ENCODE measurements around the gene P3H3. TPM values are rescaled to one million over a fixed set of nuclear protein-coding genes. Genes with fewer than 3 reads are reported as not detected.

The P3H3 gene
- total and polyA plus RNA-seq, 2 donors (not counting 3 experiments of a cell fraction or from before 2014, with no cell fraction given), result 75.9 to 76.5 TPM

Other genes starting within 250 kb of the P3H3 start
- gene CHD4, start 221.0 kb upstream of the P3H3 start, total RNA-seq, result 192 and 216 TPM in 2 replicates
- 119 and 127 TPM in 2 replicates for gene CHD4, start 221.0 kb upstream of the P3H3 start, polyA plus RNA-seq
- gene LPAR5, start 192.4 kb upstream of the P3H3 start, total RNA-seq, result not detected in 2 replicates
- gene LPAR5, start 192.4 kb upstream of the P3H3 start, polyA plus RNA-seq, result 0.23 and 0.41 TPM in 2 replicates
- 0.97 and 1.3 TPM in 2 replicates for gene ACRBP, start 181.0 kb upstream of the P3H3 start, total RNA-seq
- gene ACRBP, start 181.0 kb upstream of the P3H3 start, polyA plus RNA-seq, result 5.5 and 5.7 TPM in 2 replicates
- 26.3 and 34.7 TPM in 2 replicates for gene ING4, start 165.3 kb upstream of the P3H3 start, total RNA-seq
- 49.6 and 52.0 TPM in 2 replicates for gene ING4, start 165.3 kb upstream of the P3H3 start, polyA plus RNA-seq
- 52.8 and 58.5 TPM in 2 replicates for gene ZNF384, start 139.0 kb upstream of the P3H3 start, total RNA-seq
- gene ZNF384, start 139.0 kb upstream of the P3H3 start, polyA plus RNA-seq, result 58.3 and 67.5 TPM in 2 replicates
- gene PIANP, start 127.6 kb upstream of the P3H3 start, total RNA-seq, result 0.14 and 0.55 TPM in 2 replicates
- 0.08 and 0.10 TPM in 2 replicates for gene PIANP, start 127.6 kb upstream of the P3H3 start, polyA plus RNA-seq
- gene COPS7A, start 104.4 kb upstream of the P3H3 start, total RNA-seq, result 36.5 and 41.1 TPM in 2 replicates
- 104 and 112 TPM in 2 replicates for gene COPS7A, start 104.4 kb upstream of the P3H3 start, polyA plus RNA-seq
- 136 and 147 TPM in 2 replicates for gene MLF2, start 75.3 kb upstream of the P3H3 start, total RNA-seq
- 306 and 319 TPM in 2 replicates for gene MLF2, start 75.3 kb upstream of the P3H3 start, polyA plus RNA-seq
- gene PTMS, start 62.0 kb upstream of the P3H3 start, total RNA-seq, result 518 and 555 TPM in 2 replicates
- gene PTMS, start 62.0 kb upstream of the P3H3 start, polyA plus RNA-seq, result 661 and 787 TPM in 2 replicates
- 3.8 and 4.1 TPM in 2 replicates for gene LAG3, start 55.9 kb upstream of the P3H3 start, total RNA-seq
- 1.3 and 1.8 TPM in 2 replicates for gene LAG3, start 55.9 kb upstream of the P3H3 start, polyA plus RNA-seq
- not detected in 2 replicates for gene CD4, start 38.9 kb upstream of the P3H3 start, total RNA-seq
- gene CD4, start 38.9 kb upstream of the P3H3 start, polyA plus RNA-seq, result not detected in 2 replicates
- gene GPR162, start 6.6 kb upstream of the P3H3 start, total RNA-seq, result 8.1 and 13.7 TPM in 2 replicates
- 9.0 and 9.7 TPM in 2 replicates for gene GPR162, start 6.6 kb upstream of the P3H3 start, polyA plus RNA-seq
- gene GNB3, start 12.5 kb downstream of the P3H3 start, total RNA-seq, result 9.4 and 14.6 TPM in 2 replicates
- 12.0 and 12.6 TPM in 2 replicates for gene GNB3, start 12.5 kb downstream of the P3H3 start, polyA plus RNA-seq
- gene CDCA3, start 22.9 kb downstream of the P3H3 start, total RNA-seq, result 44.3 and 44.8 TPM in 2 replicates
- gene CDCA3, start 22.9 kb downstream of the P3H3 start, polyA plus RNA-seq, result 53.5 and 67.2 TPM in 2 replicates
- 126 and 135 TPM in 2 replicates for gene USP5, start 23.7 kb downstream of the P3H3 start, total RNA-seq
- gene USP5, start 23.7 kb downstream of the P3H3 start, polyA plus RNA-seq, result 68.9 and 69.4 TPM in 2 replicates
- 643 and 676 TPM in 2 replicates for gene TPI1, start 39.1 kb downstream of the P3H3 start, total RNA-seq
- gene TPI1, start 39.1 kb downstream of the P3H3 start, polyA plus RNA-seq, result 1,816 and 2,057 TPM in 2 replicates
- 3.9 and 6.9 TPM in 2 replicates for gene SPSB2, start 44.9 kb downstream of the P3H3 start, total RNA-seq
- 3.8 and 5.6 TPM in 2 replicates for gene SPSB2, start 44.9 kb downstream of the P3H3 start, polyA plus RNA-seq
- gene LRRC23, start 76.4 kb downstream of the P3H3 start, total RNA-seq, result 2.7 and 3.5 TPM in 2 replicates
- gene LRRC23, start 76.4 kb downstream of the P3H3 start, polyA plus RNA-seq, result 2.8 and 3.1 TPM in 2 replicates
- 13.8 and 18.6 TPM in 2 replicates for gene ENO2, start 86.2 kb downstream of the P3H3 start, total RNA-seq
- gene ENO2, start 86.2 kb downstream of the P3H3 start, polyA plus RNA-seq, result 9.1 and 11.4 TPM in 2 replicates
- gene ATN1, start 99.6 kb downstream of the P3H3 start, total RNA-seq, result 117 and 122 TPM in 2 replicates
- 46.4 and 47.1 TPM in 2 replicates for gene ATN1, start 99.6 kb downstream of the P3H3 start, polyA plus RNA-seq
- gene RNU7-1, start 115.4 kb downstream of the P3H3 start, total RNA-seq, result not detected in 2 replicates
- not detected in 2 replicates for gene RNU7-1, start 115.4 kb downstream of the P3H3 start, polyA plus RNA-seq
- 153 and 167 TPM in 2 replicates for gene C12orf57, start 115.6 kb downstream of the P3H3 start, total RNA-seq
- gene C12orf57, start 115.6 kb downstream of the P3H3 start, polyA plus RNA-seq, result 729 and 802 TPM in 2 replicates
- gene PTPN6, start 122.9 kb downstream of the P3H3 start, total RNA-seq, result 1.6 and 1.8 TPM in 2 replicates
- 0.25 and 0.38 TPM in 2 replicates for gene PTPN6, start 122.9 kb downstream of the P3H3 start, polyA plus RNA-seq
- 231 and 244 TPM in 2 replicates for gene PHB2, start 142.3 kb downstream of the P3H3 start, total RNA-seq
- gene PHB2, start 142.3 kb downstream of the P3H3 start, polyA plus RNA-seq, result 390 and 409 TPM in 2 replicates
- gene EMG1, start 142.5 kb downstream of the P3H3 start, total RNA-seq, result 54.7 and 56.6 TPM in 2 replicates
- 32.7 and 57.7 TPM in 2 replicates for gene EMG1, start 142.5 kb downstream of the P3H3 start, polyA plus RNA-seq
- gene LPCAT3, start 190.1 kb downstream of the P3H3 start, total RNA-seq, result 29.3 and 29.5 TPM in 2 replicates
- 36.0 and 37.1 TPM in 2 replicates for gene LPCAT3, start 190.1 kb downstream of the P3H3 start, polyA plus RNA-seq
- 0.38 and 0.83 TPM in 2 replicates for gene C1S, start 232.3 kb downstream of the P3H3 start, total RNA-seq
- gene C1S, start 232.3 kb downstream of the P3H3 start, polyA plus RNA-seq, result 0.16 and 0.32 TPM in 2 replicates

Data from endothelial cell of umbilical vein (primary cell).